ENCODE measurements around the gene ZFPM1.
"Not testable (repeated sequence)": the region's sequence is repeated elsewhere in the genome, so short reads cannot be mapped to it uniquely, and the experiment has no call there.

Gene ZFPM1

DNA sequence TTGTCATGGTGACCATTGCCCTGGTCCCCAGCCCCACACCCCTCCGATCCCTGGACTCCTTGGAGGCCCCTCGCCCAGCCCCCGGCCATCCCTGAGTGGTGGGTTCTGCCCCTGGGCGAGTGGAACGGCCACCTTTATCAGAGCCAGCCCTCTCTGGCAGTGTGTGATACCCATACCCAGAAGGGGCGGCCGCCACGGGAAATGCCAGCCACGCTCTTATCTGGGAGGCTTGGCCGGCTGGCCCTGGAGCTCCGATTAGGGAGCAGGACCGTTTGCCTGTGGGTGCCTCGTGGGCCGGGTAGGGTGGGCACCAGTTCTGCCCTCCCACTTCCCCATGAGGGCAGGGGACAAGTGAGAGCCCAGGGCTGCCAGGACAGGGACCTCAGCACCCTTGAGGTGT is 58.8 kb downstream of the ZFPM1 start:
- no peak for DNase-seq (ENCODE audit: low read depth in 3 of 3)

DNA sequence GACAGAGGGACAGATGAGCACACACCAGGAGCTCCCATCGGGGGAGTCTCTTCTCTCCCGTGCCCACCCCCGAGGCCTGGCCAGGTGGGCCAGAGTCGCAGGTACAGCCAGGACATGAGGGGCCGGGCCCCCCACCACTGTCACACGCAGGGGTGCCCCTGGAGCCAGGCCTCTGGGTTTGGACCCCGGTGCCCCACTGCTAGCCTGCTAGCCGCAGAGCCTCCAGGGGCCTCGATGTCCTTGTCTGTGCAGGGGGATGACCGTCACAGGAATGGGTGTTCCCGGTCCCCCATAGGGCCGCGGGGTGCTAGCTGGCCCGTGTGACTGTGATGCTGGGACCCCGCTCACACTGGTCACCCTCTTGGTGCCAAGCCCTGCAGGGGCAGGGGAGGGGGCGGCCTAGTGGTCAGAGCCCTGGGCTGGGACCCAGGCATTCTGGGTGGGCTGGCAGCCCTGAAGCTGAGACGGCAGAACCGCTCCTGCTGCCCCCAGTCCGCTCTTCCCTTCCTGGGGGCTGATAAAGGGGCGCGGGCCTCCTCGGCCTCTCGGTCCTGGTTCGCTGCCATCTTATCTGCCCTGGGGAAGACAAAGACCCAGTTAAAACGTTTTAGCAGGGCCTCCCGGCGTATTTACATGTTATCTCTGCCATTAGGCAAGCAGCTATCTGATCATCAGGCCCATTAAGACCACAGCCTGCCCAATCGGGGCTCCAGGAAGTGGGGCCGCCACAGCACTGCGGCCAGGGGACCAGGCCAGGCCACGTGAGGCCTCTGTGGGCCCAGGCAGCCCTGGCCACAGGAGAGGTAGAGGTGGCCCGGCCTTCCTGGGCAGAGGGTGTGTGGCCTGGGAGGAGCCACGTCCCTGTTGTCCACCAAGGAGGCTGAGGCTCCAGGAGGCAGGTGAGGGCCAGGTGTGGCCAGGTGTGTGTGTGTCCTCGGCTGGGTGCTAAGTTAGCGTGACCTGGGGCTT is 59.9 kb downstream of the ZFPM1 start:
- DNase-seq (ENCODE audit: low read depth in 3 of 3), result no peak

DNA sequence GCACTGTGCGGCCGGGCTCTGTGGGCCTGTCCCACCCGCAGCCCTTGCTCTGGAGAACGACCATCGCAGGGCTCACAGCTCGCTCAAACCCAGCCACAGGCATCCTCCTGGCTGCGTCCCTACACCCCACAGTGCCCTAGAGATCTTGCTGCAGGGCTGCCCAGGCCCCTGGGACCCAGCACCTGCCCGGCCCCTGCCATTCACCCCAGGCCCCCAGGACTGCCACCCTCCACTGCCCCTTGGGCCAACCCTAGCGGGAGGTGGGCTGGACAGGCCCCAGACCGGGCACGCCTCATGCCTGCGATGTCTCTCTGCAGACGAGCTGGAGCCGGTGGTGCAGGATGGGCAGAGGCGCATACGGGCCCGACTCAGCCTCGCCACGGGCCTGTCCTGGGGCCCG is 61.0 kb downstream of the ZFPM1 start:
- no peak for DNase-seq (ENCODE audit: low read depth in 3 of 3)

DNA sequence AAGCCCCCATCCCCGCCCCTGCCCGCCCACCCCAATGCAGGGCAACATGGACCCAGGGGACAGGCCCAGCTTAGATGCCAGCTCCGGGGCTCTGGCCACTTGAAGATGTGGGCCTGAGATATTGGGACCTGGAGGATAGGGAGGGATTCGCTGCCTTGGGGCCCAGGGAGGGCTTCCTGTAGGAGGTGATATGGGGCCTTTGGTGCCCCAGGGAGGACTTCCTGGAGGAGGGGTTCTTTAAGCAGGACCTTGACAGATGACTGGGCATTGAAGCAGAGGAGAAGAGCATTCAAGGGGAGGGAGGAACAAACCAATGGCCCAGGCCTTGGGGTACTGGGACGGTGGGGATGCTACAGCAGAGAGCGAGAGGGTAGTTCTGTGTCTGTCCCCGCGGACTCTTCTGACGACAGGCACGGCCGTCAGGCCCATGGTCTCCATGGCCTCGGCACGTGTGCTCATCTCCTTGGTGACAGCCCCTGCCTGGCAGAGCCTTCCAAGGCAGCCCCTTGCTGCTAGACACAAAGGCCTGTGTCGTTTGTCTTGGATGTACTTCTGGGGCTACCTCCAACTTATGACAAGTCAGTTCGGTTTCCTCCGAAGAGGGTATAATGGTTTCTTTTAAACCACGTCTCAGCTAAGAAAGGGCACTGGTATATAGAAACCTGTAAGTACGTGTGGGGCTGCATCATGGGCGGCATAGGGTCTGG is 61.6 kb downstream of the ZFPM1 start:
- no peak for DNase-seq (ENCODE audit: low read depth in 3 of 3)

DNA sequence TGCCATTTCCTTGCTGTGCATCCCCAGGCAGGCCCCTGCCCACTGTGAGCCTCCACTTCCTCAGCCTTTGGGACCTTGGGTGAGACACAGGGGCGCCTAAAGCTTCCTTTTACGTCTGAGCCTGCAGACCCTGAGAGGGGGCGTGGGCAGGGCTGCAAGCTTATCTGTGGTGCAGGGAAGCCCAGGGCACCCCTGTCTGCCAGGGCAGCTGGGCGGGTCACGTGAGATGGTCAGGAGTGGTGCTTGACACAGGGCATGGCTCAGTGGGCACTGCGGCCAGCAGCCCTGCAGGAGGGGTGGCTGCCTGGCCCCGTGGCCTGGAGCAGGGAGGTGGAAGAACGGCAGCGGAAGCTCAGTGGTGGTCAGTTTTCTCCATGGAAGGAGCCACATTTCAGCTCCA is 62.3 kb downstream of the ZFPM1 start:
- DNase-seq (ENCODE audit: low read depth in 3 of 3), result no peak

DNA sequence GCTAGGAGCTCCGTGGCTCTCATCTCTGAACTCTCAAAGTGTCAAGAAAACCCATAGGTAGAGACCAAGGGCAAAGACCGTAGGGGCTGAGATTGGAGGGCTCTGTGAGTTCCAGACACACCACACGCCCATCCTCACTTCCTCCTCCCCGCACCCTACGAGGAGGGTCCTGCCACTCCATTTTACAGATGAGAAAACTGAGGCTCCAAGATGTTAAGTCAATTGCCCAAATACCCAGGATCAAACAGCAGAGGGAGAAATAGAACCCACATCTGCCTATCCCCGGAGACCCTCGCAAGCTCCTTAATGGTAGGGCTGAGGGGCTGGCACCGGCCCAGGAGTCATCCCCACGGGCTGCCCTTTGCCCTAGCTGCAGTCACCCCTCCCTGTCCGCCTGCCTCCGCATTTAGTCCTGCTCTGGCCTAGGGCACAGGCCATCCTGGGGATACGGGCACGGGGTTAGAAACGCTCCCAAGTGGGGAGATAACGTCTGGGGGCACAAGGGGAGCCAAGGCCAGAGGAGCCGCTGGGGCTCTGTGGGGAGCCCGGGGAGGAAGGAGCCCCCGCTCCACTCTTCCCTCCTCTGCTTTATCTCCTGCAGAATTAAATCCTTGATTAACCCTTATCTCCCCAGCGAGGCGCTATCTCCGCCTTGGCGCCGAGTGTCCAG is 63.0 kb downstream of the ZFPM1 start:
- no peak for DNase-seq (ENCODE audit: low read depth in 3 of 3)

DNA sequence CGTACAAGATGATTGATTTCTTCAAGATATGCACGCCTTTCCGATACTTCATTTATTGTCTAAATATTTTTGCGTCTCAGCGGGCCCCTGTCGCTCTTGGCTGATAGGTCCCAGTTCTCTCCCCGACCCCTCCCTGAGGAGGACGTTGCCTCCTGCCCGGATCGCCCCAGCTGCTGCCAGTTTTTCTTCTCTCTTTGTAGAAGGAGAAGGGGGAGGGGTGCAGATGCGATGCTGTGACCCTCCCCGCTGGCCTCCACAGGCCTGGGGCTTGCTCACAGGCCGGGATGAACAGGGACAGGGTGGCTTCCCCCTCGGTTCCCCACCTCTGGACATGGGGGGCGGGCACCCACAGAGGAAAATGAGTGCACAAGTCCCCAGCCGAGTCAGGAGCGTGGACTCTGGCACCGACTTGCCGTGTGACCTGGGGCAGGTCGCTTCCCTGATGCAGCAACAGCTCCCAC is 63.6 kb downstream of the ZFPM1 start:
- no peak for DNase-seq (ENCODE audit: low read depth in 3 of 3)

DNA sequence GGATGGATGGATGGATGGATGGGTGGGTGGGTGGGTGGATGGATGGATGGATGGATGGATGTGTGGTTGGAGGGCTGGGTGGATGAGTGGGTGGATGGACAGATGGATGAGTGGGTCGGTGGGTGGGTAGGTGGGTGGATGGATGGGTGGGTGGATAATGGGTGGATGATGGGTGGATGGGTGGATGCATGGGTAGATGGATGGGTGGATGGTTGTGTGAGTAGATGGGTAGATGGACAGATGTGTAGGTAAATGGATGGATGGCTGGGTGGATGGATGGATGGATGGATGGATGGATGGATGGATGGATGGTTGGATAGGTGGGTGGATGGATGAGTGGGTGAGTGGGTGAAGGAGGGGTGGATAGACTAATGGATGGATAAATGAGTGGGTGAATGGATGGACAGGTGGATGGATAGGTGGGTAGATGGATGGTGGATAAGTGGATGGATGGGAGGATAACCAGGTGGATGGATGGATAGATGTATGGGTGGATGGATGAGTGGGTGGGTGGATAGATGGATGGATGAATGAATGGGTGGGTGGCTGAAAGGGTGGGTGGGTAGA is 64.2 kb downstream of the ZFPM1 start:
- not testable (repeated sequence) for DNase-seq (ENCODE audit: low read depth in 3 of 3)

DNA sequence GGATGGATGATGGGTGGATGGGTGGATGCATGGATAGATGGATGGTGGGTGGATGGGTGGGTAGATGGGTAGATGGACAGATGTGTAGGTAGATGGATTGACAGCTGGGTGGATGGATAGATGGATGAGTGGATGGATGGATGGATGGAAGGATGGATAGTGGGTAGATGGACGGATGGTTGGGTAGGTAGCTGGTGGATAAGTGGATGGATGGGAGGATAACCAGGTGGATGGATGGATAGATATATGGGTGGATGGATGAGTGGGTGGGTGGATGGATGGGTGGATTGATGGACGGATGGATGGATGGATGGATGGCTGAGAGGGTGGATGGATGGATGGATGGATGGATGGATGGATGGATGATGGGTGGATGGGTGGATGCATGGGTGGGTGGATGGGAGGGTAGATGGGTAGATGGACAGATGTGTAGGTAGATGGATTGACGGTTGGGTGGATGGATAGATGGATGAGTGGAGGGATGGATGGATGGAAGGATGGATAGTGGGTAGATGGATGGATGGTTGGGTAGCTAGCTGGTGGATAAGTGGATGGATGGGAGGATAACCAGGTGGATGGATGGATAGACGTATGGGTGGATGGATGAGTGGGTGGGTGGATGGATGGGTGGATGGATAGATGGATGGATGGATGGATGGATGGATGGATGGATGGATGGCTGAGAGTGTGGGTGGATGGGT is 65.5 kb downstream of the ZFPM1 start:
- DNase-seq (ENCODE audit: low read depth in 3 of 3), result not testable (repeated sequence)

DNA sequence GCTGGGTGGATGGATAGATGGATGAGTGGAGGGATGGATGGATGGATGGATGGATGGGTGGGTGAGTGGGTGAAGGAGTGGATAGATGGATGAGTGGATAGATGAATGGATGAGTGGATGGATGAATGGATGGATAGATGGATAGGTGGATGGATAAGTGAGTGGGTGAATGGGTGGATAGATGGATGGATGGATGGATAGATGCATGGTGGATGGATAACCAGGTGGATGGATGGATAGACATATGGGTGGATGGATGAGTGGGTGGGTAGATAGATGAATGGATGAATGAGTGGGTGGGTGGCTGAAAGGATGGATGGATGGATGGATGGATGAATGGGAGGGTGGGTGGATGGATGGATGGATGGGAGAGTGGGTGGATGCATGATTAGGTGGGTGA is 66.2 kb downstream of the ZFPM1 start:
- no peak for DNase-seq (ENCODE audit: low read depth in 3 of 3)

DNA sequence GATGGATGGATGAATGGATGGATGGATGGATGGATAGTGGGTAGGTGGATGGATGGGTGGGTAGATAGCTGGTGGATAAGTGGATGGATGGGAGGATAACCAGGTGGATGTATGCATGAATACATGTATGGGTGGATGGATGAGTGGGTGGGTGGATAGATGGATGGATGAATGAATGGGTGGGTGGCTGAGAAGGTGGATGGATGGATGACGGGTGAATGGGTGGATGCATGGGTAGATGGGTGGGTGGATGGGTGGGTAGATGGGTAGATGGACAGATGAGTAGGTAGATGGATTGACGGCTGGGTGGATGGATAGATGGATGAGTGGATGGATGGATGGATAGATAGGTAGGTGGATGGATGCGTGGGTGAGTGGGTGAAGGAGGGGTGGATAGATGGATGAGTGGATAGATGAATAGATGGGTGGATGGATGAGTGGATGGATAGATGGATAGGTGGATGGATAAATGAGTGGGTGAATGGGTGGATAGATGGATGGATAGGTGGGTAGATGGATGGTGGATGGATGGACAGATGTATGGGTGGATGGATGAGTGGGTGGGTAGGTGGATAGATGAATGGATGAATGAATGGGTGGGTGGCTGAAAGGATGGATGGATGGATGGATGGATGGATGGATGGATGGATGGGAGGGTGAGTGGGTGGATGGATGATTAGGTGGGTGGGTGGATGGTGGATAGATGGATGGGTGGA is 67.0 kb downstream of the ZFPM1 start:
- DNase-seq (ENCODE audit: low read depth in 3 of 3), result no peak

DNA sequence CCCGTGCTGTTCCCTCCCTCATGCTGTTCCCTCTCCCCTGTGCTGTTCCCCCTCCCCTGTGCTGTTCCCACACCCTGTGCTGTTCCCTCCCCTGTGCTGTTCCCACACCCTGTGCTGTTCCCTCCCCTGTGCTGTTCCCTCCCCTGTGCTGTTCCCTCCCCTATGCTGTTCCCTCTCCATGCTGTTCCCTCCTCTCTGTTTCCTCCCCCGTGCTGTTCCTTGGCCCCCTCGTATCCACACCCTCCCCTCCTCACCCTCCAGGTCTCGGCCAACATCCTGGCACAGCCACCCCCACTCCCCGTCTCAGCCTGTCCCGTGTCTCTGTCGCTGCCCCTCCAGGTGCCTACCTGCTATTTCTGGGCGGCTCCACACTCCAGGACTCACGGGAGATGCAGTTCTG is 68.6 kb downstream of the ZFPM1 start:
- no peak for DNase-seq (ENCODE audit: low read depth in 3 of 3)

DNA sequence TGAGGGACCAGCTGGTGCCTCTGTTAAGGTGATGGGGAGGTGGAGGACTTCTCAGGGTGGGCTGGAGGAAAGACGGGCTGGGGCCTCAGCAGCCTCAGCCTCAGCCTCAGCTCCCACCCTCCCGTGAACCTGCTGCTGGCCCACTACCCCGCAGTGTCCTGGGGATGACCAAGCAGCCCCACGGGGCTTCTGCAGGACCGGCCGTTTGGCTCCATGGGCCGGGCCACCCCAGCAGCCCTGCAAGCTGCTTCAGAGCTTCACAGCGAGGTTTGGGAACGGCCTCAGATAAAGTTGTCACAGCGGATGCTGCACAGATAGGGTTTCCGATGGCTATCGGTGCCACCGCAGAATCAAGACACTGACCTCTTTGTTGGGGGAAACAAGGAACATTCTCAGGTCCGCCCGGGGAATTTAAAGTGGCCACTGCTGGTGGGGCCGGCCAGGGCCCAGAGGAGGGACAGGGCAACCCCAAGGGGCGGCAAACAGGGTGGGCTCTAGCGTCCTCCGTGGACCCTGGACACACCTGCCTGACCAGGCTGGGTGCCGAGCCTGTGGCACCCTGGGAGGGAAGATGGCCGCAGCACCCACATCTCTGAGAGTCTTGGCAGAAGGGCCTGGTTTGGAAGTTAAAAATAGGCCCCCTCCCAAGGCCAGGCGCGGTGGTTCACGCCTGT is 69.3 kb downstream of the ZFPM1 start:
- no peak for DNase-seq (ENCODE audit: low read depth in 3 of 3)

DNA sequence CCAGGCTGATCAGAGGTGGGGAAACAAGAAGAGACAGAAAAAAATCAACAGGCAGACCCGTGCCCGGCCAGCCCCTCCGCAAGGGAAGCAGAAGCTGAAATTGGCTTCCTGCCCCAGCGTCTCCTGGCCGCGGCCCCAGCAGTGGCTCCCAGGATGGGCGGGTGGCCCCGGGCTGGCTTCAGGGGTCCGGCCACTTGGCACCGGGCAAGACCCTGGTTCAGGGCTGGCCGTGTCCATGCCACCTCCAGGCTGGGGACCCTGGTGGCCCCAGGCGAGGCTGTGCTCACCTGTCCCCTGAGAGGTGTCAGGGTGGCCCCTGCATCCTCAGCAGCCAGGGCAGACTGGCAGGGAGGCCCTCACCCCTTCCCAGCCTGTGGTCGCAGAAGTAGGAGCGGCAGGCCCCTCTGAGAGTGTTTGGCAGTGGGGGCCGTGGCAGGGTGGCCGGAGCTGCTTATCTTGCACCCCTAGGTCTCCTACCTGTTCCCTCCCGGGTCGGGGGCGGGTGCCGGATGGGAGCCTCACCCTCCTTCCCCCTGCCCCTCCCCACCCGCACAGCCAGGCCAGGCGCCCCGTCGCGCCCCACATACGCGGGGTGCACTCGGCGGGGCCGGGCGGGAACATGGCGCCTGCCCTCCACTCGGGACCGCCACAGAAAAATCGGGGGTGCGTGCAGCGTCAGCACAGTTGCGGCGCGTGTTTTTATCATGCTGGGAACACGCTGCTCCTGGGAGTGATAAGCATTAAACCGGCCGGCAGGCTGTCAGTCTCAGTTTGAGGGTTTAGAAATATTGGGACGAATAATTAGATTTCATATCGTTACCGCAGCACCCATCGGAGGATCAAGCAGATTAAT is 70.5 kb downstream of the ZFPM1 start:
- no peak for DNase-seq (ENCODE audit: low read depth in 3 of 3)

DNA sequence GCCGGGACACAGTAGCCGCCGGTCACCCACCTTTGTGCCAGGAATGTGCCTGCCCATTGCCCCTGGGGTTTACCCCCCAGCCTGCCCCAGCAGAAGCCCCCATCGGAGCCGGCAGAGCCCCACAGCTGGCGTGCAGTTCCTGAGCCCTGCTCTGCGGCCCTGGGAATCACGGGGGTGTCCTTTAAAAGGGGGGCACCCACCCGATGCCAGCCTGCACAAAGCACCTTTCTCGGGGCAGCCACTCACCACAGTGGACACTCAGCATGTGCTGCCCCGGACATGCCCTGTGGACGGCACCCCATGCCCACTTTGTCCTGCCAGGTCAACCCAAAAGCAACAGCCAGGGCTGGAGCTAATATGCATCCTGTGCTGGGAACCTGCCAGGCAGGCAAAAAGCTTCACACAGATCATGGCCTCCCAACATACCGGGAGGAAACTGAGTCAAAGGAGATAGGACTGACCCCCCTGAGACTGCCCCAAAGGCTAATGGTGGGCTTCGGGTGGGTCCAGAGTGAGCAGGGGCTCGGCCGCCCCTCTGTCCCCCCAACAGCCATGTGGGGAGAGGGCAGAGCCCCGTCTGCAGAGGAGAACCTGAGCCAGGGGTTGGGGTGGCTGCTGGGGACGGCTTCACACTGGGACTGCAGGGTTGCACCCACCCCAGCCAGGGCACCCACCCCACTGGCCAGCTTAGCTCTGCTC is 71.3 kb downstream of the ZFPM1 start:
- no peak for DNase-seq (ENCODE audit: low read depth in 3 of 3)

DNA sequence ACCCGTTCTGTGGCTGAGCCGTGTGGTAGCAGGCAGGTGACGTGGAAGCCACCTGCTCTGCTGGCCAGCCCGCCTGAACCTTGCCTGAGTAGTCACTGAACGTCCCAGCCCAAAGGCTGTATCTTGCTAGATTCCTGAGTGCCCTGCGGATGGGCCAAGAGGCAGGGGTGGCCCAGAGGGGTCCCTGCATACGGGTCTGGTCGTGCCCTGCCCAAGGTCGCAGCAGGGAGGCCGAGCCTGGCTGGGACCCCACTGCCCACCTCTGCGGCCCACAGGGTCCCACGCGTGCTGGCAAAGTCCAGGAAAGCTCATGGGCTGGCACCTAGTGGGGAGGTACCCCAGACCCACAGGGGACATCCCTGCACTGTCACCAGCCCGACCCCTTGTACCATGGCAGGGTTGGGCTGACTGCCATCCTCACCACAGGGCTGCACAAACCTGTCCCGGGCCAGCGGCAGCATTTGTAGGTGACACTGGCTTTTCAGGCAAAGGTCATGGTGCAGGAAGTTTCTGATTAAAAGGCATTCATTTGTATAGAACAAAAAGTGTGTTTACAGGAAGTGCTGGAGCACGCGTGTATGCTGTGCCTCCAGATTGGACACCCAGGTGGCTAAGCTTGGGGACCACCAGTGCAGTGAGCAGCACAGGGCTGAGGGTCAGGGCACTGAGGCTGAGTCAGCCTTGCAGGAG is 72.0 kb downstream of the ZFPM1 start:
- DNase-seq (ENCODE audit: low read depth in 3 of 3), result no peak

DNA sequence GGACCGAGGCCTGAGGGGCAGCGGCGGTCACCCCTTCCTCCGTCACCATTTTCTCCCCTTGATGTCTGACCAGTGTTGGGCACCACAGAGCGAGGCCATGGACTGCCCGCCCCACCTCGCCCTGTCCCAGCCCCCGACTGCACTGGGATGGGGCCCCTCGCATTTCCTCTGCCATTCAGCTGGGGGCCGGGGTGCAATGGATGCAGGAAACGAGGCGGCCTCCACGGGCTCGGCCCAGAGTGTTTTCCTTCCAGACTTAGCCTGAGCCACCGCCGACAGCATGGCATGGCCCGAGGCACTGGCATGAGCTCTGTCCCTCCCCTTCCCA is 72.5 kb downstream of the ZFPM1 start:
- DNase-seq (ENCODE audit: low read depth in 3 of 3), result no peak
